Adrenal gland (tissue), 12 donors: ENCODE data around the gene KCNS1. TPM values are rescaled to one million over a fixed set of nuclear protein-coding genes. Genes with fewer than 3 reads are reported as not detected.

ENCODE experiments used
- DNase-seq, 7 donors: peaks; one replicate each; pipeline ENCODE4 v3.0.0-alpha.2; 2019 to 2020
- H3K27ac ChIP-seq, 5 donors: fragments of 200-600 bp; sonication (generic) in 4 of 5; 1 replicate in 3 of 5; 2 replicates in 2 of 5; pipeline versions ENCODE4 v1.5.1 to v1.8.0; 2016 to 2020; ENCODE audit warnings: mild to moderate bottlenecking in 1 of 5
- H3K27me3 ChIP-seq: fragments of 200-600 bp; 2 replicates; pipeline ENCODE4 v1.8.0; 2021
- H3K36me3 ChIP-seq, 2 donors: fragments of 200-600 bp; replicated peaks in 1 of 2; 1 replicate in 1 of 2; 2 replicates in 1 of 2; pipeline versions ENCODE4 v1.5.1 to v1.8.0; 2018 to 2022
- H3K4me1 ChIP-seq, 2 donors: fragments of 200-600 bp; replicated peaks in 1 of 2; 1 replicate in 1 of 2; 2 replicates in 1 of 2; pipeline versions ENCODE4 v1.5.1 to v1.8.0; 2018 to 2021
- H3K4me3 ChIP-seq, 4 donors: fragments of 200-600 bp; sonication (generic) in 3 of 4; one replicate each; pipeline ENCODE4 v1.5.1; 2016 to 2018
- H3K9me3 ChIP-seq, 3 donors: fragments of 200-600 bp; sonication (generic) in 1 of 3; replicated peaks in 1 of 3; 1 replicate in 2 of 3; 2 replicates in 1 of 3; pipeline versions ENCODE4 v1.5.1 to v1.8.0; 2016 to 2021
- POLR2A ChIP-seq, 2 donors: fragments of 450-650 bp; IDR thresholded peaks; one replicate each; pipeline ENCODE4 v1.6.1; 2017; ENCODE audit warnings: antibody characterized with exemption in 2 of 2, mild to moderate bottlenecking in 2 of 2, moderate library complexity in 1 of 2
- WGBS, 4 donors: extraction: QIAGEN DNeasy Blood & Tissue Kit in 2 of 4; methylation state at CpG; one replicate each; pipeline versions ENCODE4 v1.1.5 to v1.1.7; 2013 to 2017; 5-methylcytosine and 5-hydroxymethylcytosine counted together
- intact Hi-C, 2 donors: fragments of 100-400 bp; cut with DNase I; formaldehyde crosslinking; loops; one replicate each; pipeline versions ENCODE4 v1.14.1 to v1.15.0; 2022 to 2023
- polyA plus RNA-seq, 3 donors: library from polyadenylated mRNA; stranded (reverse); fragments of 200-250 nt in 2 of 3; fragments of 350-450 nt in 1 of 3; fragmentation: Illumina TruSeq in 1 of 3; extraction: RNeasy Lipid Tissue Mini Kit (QIAGEN cat#74804) in 1 of 3; gene quantifications; one replicate each; pipeline ENCODE4 v1.2.3, GENCODE V29; 2013 to 2014
- total RNA-seq, 9 donors: library from RNA; depleted of rRNA in 4 of 9; stranded (reverse); fragments of >200 nt in 4 of 9; fragments of 120-200 nt in 1 of 9; fragmentation: NEBNext Ultra II Directional in 1 of 9; extraction: Animal tissue kit (Norgen Biotek cat#: 25700) in 1 of 9; gene quantifications; one replicate each; pipeline versions ENCODE4 v1.1.0 to v1.2.4, GENCODE V29; 2013 to 2023
- TF ChIP-seq, protein P1 (sequence below), 6 experiments: fragments of 450-650 bp in 4 of 6; fragments of 200-600 bp in 2 of 6; sonication (generic) in 1 of 6; IDR thresholded peaks; 1 replicate in 5 of 6; 2 replicates in 1 of 6; pipeline versions ENCODE4 v1.5.1 to v1.8.0; 2016 to 2021; ENCODE audit warnings: antibody characterized with exemption in 6 of 6, mild to moderate bottlenecking in 2 of 6, moderate library complexity in 1 of 6
- donor health status: healthy with polysubstance abuse.
- donor health status: Bipolar disorder and iron deficiency.
- donor health status: DM: yes; HTN: yes; CAD: no.
- donor health status: DM: no; HTN: no; CAD: no.
- donor health status: DM: no; HTN: no; CAD: no.
- donor health status: DM: yes; HTN: yes; CAD: no.

Gene KCNS1
- total and polyA plus RNA-seq, 12 donors = 0.21 to 3.7 (median 0.42) TPM

DNA sequence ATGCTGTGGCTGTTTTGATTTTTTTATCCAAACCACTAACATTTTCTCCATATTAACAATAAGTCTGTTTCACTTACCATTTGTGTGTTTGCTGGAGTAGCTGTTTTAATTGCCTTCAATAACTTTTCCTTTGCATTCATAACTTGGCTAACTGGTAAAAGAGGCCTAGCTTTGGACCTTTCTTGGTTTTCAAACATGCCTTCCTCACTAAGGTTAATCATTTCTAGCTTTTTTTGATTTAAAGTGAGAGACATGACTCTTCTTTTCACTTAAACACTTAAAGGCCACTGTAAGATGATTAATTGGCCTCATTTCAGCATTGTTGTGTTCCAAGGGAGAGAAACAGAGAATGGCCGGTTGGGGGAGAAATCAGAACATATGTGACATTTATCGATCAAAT, 20.5 kb upstream of the KCNS1 start:
- no peak for DNase-seq
- TF ChIP-seq, protein P1, sequence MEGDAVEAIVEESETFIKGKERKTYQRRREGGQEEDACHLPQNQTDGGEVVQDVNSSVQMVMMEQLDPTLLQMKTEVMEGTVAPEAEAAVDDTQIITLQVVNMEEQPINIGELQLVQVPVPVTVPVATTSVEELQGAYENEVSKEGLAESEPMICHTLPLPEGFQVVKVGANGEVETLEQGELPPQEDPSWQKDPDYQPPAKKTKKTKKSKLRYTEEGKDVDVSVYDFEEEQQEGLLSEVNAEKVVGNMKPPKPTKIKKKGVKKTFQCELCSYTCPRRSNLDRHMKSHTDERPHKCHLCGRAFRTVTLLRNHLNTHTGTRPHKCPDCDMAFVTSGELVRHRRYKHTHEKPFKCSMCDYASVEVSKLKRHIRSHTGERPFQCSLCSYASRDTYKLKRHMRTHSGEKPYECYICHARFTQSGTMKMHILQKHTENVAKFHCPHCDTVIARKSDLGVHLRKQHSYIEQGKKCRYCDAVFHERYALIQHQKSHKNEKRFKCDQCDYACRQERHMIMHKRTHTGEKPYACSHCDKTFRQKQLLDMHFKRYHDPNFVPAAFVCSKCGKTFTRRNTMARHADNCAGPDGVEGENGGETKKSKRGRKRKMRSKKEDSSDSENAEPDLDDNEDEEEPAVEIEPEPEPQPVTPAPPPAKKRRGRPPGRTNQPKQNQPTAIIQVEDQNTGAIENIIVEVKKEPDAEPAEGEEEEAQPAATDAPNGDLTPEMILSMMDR (IDR thresholded peaks at IDR 0.05) = no peak
- TF ChIP-seq POLR2A (IDR thresholded peaks at IDR 0.05) = no peak
- H3K4me1 ChIP-seq = no peaks in the 10 kb centered on the region
- H3K27ac ChIP-seq = no peak overlapping the region
- intact Hi-C loops = no loop called here
- H3K4me3 ChIP-seq = no peak overlapping the region
- peaks cover 8% of the 10 kb centered on the region for H3K27me3 ChIP-seq
- WGBS, 4 donors = 80 to 92% (median 90%) methylated on average over 2 of the region's 2 CpGs
- H3K36me3 ChIP-seq = no peaks in the 10 kb centered on the region
- no peaks in the 10 kb centered on the region for H3K9me3 ChIP-seq

DNA sequence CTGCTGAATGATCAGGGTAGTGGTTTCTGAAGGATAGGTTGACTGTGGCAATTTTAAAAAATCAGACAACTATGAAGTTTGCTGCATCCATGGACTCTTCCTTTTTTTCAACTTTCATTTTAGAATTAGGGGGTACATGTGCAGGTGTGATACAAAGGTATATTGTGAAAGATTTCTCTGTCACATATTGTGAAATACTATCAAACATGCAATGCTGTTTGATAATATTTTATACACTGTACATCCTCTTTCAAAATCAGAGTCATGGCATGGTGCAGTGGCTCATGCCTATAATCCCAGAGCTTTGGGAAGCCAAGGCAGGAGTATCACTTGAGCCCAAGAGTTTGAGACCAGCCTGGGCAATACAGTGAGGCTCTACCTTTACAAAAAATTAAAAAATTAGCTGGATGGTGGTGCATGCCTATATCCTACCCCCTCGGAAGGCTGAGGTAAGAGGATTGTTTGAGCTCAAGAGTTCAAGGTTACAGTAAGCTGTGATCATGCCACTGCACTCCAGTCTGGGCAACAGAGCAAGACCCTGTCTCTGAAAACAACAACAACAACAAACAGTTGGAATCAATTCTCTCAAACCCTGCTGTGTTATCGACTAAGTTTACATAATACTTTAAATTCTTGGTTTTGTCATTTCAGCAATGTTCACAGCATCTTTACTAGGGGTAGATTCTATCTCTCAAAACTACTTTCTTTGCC, 18.8 kb upstream of the KCNS1 start:
- WGBS, 4 donors = 75 to 83% (median 79%) methylated on average over 2 of the region's 2 CpGs
- intact Hi-C loops = loop anchor here in 1 of 2 donors (10.0 kb wide), 1 partner anchor 105 kb away; no protein-coding TSS in a partner anchor
- TF ChIP-seq POLR2A (IDR thresholded peaks at IDR 0.05) = no peak
- TF ChIP-seq, protein P1 (IDR thresholded peaks at IDR 0.05) = no peak
- DNase-seq = no peak
- H3K36me3 ChIP-seq = no peaks in the 10 kb centered on the region
- H3K9me3 ChIP-seq = no peaks in the 10 kb centered on the region
- H3K4me1 ChIP-seq = no peaks in the 10 kb centered on the region
- H3K4me3 ChIP-seq = no peak overlapping the region
- peaks cover 8% of the 10 kb centered on the region for H3K27me3 ChIP-seq
- H3K27ac ChIP-seq = no peak overlapping the region

DNA sequence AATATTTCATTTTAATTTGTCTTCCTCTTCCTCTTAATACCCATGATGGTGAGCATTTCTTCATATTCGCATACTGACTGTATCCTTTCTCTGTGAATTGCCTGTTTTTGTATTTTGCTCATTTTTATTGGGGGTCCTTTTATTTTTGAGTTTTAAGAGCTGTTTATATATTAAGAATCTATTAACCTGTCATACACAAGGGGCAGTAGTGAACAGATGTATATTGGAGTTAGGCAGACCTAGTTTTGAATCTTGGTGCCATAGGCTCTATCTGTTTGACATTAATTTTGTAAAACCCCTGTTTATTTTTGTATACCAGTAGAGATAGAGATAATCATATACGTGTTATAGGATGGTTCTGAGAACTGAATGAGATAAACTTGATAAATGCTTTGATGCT, 17.1 kb upstream of the KCNS1 start:
- intact Hi-C loops = loop anchor here in 1 of 2 donors (10.0 kb wide), 1 partner anchor 103 kb away; no protein-coding TSS in a partner anchor
- TF ChIP-seq, protein P1 (IDR thresholded peaks at IDR 0.05) = no peak
- TF ChIP-seq POLR2A (IDR thresholded peaks at IDR 0.05) = no peak
- Histone ChIP-seq H3K36me3 (no peaks in the 10 kb centered on the region), H3K27me3 (peaks cover 8% of the 10 kb centered on the region), H3K4me1 (no peaks in the 10 kb centered on the region), H3K4me3 (no peak overlapping the region), H3K9me3 (no peaks in the 10 kb centered on the region), H3K27ac (no peak overlapping the region)
- DNase-seq = no peak
- 76 to 89% (median 84%) methylated on average over 2 of the region's 2 CpGs for WGBS, 4 donors

DNA sequence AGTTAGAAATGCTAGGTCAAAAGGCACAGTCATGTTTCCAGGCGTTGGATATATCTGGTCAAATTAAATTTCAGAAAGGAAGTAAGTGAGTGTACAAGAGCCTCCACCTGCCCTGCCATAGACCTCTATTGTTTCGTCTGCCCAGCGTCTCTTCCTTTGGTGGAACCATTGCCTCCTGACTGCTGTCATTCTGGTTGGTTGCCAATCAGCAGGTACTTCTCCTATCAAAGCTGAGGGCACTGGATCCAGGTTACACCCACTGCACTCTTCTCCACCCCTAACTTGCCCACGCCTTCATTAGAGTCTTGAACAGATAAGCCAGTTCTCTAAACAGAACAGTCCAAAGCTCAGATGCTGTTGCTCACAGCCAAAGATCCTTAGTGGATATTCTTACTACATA, 16.7 kb upstream of the KCNS1 start:
- no peaks in the 10 kb centered on the region for H3K4me1 ChIP-seq
- peak in 1 of 7 donors; percentile 13 for DNase-seq
- H3K4me3 ChIP-seq = no peak overlapping the region
- H3K36me3 ChIP-seq = no peaks in the 10 kb centered on the region
- H3K9me3 ChIP-seq = no peaks in the 10 kb centered on the region
- no peak for TF ChIP-seq POLR2A (IDR thresholded peaks at IDR 0.05)
- TF ChIP-seq, protein P1 (IDR thresholded peaks at IDR 0.05) = no peak
- 70 to 83% (median 76%) methylated on average over 4 of the region's 4 CpGs for WGBS, 4 donors
- intact Hi-C loops = loop anchor here in 1 of 2 donors (10.0 kb wide), 1 partner anchor 103 kb away; no protein-coding TSS in a partner anchor
- peaks cover 8% of the 10 kb centered on the region for H3K27me3 ChIP-seq
- H3K27ac ChIP-seq = no peak overlapping the region
